ENCODE data around the gene NINL.
"Not testable (repeated sequence)": the region's sequence is repeated elsewhere in the genome, so short reads cannot be mapped to it uniquely, and the experiment has no call there.

Gene NINL

DNA sequence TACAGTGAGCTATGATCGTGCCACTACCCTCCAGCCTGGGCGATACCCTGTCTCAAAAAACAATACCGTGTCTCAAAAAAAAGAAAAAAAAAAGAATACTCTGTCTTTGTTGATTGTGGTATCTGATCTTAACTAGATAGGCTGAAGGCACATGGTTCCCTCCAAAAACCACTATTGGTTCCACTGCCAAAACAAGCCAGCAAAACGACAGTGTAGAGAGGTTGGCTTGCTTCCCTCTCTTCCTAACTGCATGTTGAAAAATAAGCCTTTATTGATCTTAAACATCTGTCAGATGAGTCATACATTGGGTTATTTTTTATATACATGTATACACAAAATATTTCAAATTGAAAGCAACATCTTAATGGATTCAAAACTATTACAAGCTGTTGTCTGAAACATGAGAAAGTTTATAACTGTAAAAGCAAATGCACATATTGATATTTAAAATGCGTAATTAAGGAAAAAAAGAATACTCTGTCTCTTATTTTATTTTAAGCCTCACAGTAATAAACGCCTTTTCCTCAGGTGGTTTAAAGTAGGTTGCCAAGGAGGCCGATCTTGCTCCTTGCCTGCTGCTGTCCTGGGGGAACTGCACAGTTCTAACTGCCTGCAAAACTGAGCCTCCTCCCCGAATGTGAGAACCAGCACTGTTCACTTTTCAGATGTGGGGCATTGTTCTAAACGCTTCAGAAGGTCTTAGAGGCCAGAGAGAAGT lies 7.0 kb upstream of the NINL start:
- no peak for DNase-seq

- not testable (repeated sequence) for DNase-seq
Measured at GRCh38 chr20:25590778-25591177, 5.4 kb upstream of the NINL start.

DNA sequence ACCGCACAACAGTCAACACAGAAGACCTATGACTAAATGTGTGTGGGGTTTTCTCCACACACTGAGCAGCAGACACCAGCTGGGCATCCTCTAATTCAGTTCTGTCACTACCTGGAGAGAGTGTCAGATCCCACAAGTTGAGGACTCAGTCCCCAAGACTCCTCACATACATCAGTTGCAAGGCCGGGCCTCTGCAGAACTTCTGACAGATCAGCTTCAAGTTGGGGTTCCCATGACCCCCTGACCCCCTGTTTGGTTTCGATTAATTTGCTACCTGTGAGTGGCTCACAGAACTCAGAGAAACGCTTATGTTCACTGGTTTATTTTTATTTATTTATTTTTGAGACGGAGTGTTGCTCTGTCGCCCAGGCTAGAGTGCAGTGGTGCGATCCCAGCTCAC lies 3.2 kb upstream of the NINL start:
- DNase-seq = no peak

DNA sequence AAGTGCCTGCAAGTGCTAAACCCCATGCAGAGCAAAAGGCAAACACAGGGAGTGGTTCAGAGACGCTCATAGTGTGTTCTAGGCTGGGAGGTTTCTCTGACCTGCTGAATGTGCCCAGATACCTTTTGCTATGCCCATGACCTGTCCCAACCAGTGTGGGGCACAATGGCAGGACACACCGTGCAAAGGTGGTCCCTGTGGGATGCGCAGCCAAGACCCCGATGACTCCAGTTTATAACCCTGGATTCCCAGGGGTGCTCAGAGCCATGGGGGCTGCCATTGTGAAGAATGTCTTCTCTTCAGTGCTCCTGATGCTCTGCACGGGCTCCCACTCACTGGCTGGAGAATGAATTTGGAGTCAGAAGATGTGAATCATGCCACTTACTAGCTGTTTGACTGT lies 2.2 kb upstream of the NINL start:
- no peak for DNase-seq

- no peak for DNase-seq
Measured at GRCh38 chr20:25586877-25587276, 1.5 kb upstream of the NINL start.

GRCh38 chr20:25583607-25584006 lies 1.7 kb downstream of the NINL start:
- DNase-seq = not testable (repeated sequence)

DNA sequence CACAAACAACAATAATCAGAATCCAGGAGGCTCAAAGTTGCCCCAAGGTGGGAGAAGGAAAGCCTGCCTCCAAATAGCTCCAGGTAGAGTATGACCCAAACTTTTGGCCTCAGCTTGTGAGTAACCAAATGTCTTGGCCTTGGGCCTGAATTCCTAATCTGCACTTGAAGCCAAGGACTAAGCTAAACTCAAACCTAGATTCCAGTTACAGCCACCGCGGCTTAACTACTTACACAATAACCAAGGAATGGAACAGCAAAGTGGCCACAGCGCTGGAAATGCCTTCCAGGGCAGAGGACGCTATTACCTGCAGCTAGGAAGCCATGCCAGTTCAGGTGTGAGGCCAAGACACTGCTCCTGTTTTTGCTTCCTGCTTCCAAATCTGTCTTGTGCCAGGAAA lies 4.6 kb downstream of the NINL start:
- no peak for DNase-seq

GRCh38 chr20:25579081-25579770 lies 6.1 kb downstream of the NINL start:
- DNase-seq = peak; percentile 38

DNA sequence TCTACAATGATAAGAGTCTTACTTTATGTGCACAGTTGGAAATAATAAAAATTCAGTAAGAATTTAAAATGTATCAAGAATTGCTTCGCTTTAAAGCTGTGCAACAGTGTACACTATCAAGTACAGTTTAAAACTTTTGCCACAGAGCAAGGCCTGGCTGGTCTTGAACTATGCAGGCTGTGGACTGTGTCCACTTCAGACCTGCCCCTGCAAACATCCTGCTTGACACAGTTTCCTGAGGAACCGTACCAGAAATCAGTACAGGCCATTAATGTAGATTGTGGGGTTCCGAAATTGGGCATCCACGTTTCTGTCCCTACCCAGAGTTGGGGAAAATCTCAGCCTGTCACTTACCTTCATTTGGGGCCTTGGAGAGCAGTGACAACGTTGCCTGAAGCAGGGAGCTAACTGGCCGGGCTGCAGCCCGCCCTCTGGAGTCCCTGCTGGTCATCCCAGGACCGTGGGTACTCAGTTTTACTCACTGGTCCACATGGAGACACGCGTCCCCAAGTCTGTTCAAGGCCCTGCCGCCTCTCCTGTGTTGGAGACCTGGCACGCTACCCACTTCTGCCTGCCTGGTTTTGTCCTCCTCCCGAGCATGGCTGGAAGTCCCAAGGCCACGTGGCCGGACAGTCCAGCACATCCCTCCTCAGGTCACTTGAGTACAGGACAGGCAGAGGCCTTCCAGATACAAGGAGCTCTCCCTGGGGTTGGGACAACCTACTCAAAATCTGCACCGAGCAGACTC lies 8.4 kb downstream of the NINL start:
- no peak for DNase-seq

DNA sequence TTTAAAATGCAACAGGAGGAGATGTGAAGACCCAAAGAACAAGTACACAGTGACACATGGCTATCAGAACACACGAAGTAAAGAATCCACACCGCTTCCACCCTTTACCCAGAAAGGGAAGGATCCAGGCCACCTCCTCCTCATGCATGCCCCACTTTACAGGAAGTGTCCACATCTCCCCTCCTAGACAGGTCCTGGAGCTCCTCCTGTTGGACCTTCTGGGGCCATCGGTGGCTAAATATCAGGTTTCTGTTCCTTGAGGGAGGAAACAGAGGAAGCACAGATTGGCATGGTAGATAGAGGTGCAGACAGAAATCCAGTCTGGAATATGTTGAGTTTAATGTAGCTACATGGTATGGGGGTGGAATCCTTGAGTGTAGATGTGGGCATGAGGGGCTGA lies 10.9 kb downstream of the NINL start:
- DNase-seq = no peak

DNA sequence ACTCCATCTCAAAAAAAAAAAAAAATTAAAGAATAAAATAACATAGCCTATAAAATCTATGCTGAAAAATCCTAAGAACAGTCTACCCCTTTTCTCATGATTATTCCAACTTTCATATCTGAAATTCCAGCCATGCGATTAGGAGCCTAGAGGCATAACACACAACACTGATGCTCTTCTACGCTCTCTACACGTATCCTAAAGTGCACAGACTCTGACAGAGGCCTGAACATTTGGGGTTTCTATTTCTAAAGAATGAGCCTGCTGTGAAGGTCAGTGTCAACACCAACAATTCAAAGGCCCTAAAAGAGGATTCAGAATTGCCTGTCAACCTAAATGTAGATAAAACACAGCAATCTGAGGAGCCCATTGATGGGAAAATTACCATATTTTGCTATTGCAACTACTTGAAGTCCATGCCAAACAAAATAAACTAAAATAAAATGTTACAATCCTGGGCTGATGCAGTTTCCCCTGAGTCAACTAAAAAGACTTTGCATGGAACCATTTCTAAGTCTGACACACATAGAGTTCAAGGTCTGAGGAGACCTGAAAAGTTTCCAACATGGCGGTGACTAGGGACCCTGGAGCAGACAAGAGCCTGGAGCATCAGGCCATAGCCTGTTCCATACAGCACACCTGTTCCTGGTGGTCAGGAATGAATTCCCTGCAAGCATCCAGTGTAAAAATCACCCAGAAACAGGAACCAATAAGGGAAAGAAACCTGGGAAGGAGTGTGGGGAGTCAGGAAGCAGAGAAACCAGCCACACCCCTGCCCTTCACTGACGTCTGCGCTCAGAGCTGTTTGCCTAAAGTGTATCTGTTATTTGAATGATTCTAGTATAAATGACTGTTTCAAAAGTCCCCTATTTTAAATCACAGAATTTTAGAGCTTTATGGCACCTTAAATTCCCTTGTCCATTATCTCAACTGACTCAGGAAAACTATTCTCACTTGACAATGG lies 11.8 kb downstream of the NINL start:
- DNase-seq = no peak

GRCh38 chr20:25571817-25572216 lies 13.5 kb downstream of the NINL start:
- no peak for DNase-seq

- no peak for DNase-seq
Measured at GRCh38 chr20:25571240-25571639, 14.1 kb downstream of the NINL start.

- DNase-seq = no peak
Measured at GRCh38 chr20:25570148-25570530, 15.2 kb downstream of the NINL start.

GRCh38 chr20:25567286-25567685 lies 18.0 kb downstream of the NINL start:
- DNase-seq = no peak

- DNase-seq = no peak
Measured at GRCh38 chr20:25566821-25567220, 18.5 kb downstream of the NINL start.

DNA sequence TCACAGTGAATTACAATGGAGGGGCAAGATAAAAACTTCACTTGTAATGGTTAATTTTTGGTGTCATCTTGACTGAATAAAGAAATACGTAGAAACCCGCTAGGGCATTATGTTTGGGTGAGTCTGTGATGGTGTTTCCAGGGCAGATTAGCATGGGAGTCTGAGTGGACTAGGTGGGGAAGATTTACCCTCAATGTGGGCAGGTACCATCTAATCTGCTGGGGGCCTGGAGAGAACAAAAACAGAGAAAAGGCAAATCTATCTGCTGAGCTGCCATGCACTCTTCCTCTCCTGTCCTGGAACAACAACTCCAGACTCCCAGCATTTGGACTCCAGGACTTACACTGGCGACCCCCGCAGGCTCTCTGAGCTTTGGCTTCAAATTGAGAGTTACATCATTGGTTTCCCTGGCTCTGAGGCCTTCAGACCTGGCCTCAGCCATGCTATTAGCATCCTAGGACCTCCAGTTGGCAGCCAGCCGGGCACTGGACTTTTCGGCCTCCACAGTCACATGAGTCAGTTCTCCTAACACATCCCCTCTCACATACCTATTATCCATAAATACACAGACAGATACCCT lies 19.7 kb downstream of the NINL start:
- no peak for DNase-seq

DNA sequence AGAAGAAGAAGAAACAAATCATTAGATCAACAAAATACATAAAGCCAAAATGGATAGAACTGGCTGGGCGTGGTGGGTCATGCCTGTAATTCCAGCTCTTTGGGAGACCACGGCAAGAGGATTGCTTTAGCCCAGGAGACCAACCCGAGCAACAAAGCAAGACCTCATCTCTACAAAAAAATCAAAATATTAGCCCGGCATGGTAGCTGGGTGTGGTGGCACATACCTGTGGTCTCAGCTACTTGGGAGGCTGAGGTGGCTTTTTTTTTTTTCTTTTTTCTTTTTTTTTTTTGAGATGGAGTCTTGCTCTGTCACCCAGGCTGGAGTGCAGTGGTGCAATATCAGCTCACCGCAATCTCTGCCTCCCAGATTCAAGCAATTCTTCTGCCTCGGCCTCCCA lies 21.5 kb downstream of the NINL start:
- DNase-seq = no peak

GRCh38 chr20:25563362-25563761 lies 22.0 kb downstream of the NINL start:
- DNase-seq = no peak

- DNase-seq = not testable (repeated sequence)
Measured at GRCh38 chr20:25561771-25562170, 23.6 kb downstream of the NINL start.

- no peak for DNase-seq
Measured at GRCh38 chr20:25553819-25554296, 31.5 kb downstream of the NINL start.

DNA sequence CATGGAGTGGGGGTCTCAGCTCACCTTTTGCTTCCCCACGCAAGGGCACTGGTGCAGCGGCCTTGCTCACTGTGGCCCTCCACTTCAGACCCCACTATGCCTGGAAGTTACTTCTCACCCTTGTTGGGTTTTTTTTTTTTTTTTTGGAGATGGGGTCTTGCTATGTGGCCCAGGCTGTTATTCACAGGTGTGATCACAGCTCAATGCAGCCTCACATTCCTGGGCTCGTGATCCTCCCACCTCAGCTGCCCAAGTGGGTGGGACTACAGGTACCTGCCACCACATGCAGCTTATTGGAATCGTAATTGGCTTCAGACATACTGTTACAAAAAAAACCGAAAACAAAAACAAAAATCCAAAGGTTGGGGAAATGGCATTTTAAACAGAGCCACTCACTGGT lies 32.4 kb downstream of the NINL start:
- DNase-seq = no peak
